Transverse colon (tissue), 4 donors: ENCODE measurements around the gene SF3B4. TPM values are rescaled to one million over a fixed set of nuclear protein-coding genes. Genes with fewer than 3 reads are reported as not detected.
A peak's percentile ranks its signal among the peaks of the same experiment; 100 is the strongest.

Experiments
- DNase-seq: peaks from one replicate; pipeline ENCODE4 v3.0.0-alpha.2; 2019
- H3K27ac ChIP-seq, 4 donors: fragments of 200-600 bp; sonication (generic); 2 replicates each; pipeline ENCODE4 v1.5.1; 2016 to 2018; ENCODE audit warnings: inconsistent platforms in 4 of 4
- H3K27me3 ChIP-seq: fragments of 200-600 bp; sonication (generic); 2 replicates; pipeline ENCODE4 v1.5.1; 2017; ENCODE audit warnings: inconsistent platforms
- H3K36me3 ChIP-seq, 4 donors: fragments of 200-600 bp; sonication (generic); 2 replicates each; pipeline ENCODE4 v1.5.1; 2017 to 2019; ENCODE audit warnings: inconsistent platforms in 4 of 4
- H3K4me1 ChIP-seq, 4 donors: fragments of 200-600 bp; sonication (generic); 2 replicates each; pipeline ENCODE4 v1.5.1; 2017 to 2020; ENCODE audit warnings: inconsistent platforms in 4 of 4
- H3K4me3 ChIP-seq, 4 donors: fragments of 200-600 bp; sonication (generic); 1 replicate in 1 of 4; 2 replicates in 3 of 4; pipeline versions ENCODE4 v1.5.1 to v1.6.1; 2017 to 2019; ENCODE audit warnings: inconsistent platforms in 4 of 4
- H3K9me3 ChIP-seq, 2 donors: fragments of 200-600 bp; sonication (generic); 2 replicates each; pipeline ENCODE4 v1.5.1; 2017 to 2019; ENCODE audit warnings: inconsistent platforms in 2 of 2
- EP300 ChIP-seq: sonication (generic); formaldehyde crosslinking; IDR thresholded peaks from one replicate; pipeline ENCODE4 v1.6.1; 2017; ENCODE audit warnings: antibody characterized with exemption, low read depth
- POLR2A ChIP-seq: fragments of 450-650 bp; IDR thresholded peaks from one replicate; pipeline ENCODE4 v1.6.1; 2016; ENCODE audit warnings: antibody characterized with exemption, mild to moderate bottlenecking, moderate library complexity
- POLR2AphosphoS5 ChIP-seq, 3 donors: sonication (generic); formaldehyde crosslinking; IDR thresholded peaks; one replicate each; pipeline ENCODE4 v1.6.1; 2016; ENCODE audit warnings: antibody characterized with exemption in 3 of 3
- WGBS, 2 donors: methylation state at CpG; one replicate each; pipeline ENCODE4 v1.1.5; 2018; ENCODE audit warnings: low coverage in 1 of 2; 5-methylcytosine and 5-hydroxymethylcytosine counted together
- in situ Hi-C, 4 donors: fragments of 200-750 bp; cut with MboI; loops; one replicate each; pipeline versions ENCODE4 v1.15.0 to v1.15.1; 2017; ENCODE audit warnings: low sequenced_read_pairs in 3 of 4, low pct_ligation_motif_present in 1 of 4, low pct_unique_long_range_greater_than_20kb in 1 of 4
- intact Hi-C: fragments of 100-400 bp; cut with DNase I; formaldehyde crosslinking; loops from one replicate; pipeline ENCODE4 v1.15.1; 2023; ENCODE audit warnings: low total_unique reads
- total RNA-seq, 4 donors: library from RNA; depleted of rRNA; stranded (reverse); fragments of >200 nt; gene quantifications; one replicate each; pipeline ENCODE4 v1.1.0, GENCODE V29; 2016
- TF ChIP-seq, protein P1 (sequence below), 5 experiments: fragments of 200-600 bp in 3 of 5; fragments of 450-650 bp in 2 of 5; sonication (generic) in 3 of 5; IDR thresholded peaks; 1 replicate in 2 of 5; 2 replicates in 3 of 5; pipeline ENCODE4 v1.5.1; 2016 to 2017; ENCODE audit warnings: antibody characterized with exemption in 5 of 5, inconsistent platforms in 3 of 5, mild to moderate bottlenecking in 2 of 5, moderate library complexity in 1 of 5

Gene SF3B4
- total RNA-seq, 4 donors from 2014 or later, result 32.4 to 78.6 (median 46.2) TPM

DNA sequence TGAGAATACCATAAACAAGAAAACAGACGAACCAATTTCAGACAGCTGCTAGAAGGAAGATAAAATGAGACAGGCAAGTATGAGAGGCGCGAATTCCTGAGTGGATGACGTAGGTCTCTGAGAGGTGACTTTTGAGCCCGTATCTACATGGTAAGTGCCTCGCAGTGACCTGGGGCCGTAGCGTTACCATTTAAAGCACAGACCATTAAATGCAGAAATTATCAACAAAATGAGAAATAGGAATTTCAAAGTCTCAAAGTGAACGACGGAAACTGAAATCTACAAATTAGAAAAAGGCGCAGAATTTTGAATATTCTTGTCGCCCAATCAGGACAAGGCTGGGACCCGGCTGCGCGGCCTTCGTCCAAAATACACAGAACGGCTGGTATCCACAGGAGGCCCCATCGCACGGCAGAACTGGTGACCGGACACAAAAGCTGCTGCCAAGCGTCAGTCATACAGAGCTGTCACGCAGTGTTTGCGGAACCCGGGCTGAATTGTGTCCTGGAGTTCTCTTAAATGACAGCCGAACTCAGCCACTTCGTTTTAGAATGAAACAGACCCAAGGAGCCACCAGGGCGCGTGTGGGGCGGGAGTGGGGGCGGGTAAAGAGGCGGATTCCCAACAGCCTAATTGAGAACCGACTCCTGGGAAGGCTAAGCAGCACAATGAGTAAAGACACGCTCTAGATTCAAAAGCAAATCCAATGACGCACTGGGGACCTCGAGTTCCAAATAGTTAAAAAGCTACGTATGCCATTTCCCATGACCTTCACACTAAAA, 42.1 kb downstream of the SF3B4 start:
- 0% methylated on average over 15 to 36 of the region's 36 CpGs for WGBS, 2 donors
- DNase-seq, result peak; percentile 86
- no peak for TF ChIP-seq EP300
- peak; percentile 53 to 85 (median 76) for TF ChIP-seq POLR2AphosphoS5 (IDR thresholded peaks at IDR 0.05)
- TF ChIP-seq, protein P1, sequence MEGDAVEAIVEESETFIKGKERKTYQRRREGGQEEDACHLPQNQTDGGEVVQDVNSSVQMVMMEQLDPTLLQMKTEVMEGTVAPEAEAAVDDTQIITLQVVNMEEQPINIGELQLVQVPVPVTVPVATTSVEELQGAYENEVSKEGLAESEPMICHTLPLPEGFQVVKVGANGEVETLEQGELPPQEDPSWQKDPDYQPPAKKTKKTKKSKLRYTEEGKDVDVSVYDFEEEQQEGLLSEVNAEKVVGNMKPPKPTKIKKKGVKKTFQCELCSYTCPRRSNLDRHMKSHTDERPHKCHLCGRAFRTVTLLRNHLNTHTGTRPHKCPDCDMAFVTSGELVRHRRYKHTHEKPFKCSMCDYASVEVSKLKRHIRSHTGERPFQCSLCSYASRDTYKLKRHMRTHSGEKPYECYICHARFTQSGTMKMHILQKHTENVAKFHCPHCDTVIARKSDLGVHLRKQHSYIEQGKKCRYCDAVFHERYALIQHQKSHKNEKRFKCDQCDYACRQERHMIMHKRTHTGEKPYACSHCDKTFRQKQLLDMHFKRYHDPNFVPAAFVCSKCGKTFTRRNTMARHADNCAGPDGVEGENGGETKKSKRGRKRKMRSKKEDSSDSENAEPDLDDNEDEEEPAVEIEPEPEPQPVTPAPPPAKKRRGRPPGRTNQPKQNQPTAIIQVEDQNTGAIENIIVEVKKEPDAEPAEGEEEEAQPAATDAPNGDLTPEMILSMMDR (IDR thresholded peaks at IDR 0.05), result peak in 3 of 5 experiments; percentile 7 to 19 (median 12)
- peak; percentile 52 for TF ChIP-seq POLR2A
- H3K9me3 ChIP-seq, result no peaks in the 10 kb centered on the region
- H3K27ac ChIP-seq, result peak overlapping the region; percentile 97 to 100 (median 98)
- H3K36me3 ChIP-seq, result no peaks in the 10 kb centered on the region
- in situ Hi-C loops, result no loop called here
- H3K27me3 ChIP-seq, result no peaks in the 10 kb centered on the region
- peak overlapping the region; percentile 61 to 81 (median 66) for H3K4me3 ChIP-seq
- intact Hi-C loops, result no loop called here
- peaks cover 0 to 25% (median 13%) of the 10 kb centered on the region in 4 donors for H3K4me1 ChIP-seq

- H3K27ac ChIP-seq, result peak overlapping the region; percentile 97 to 100 (median 98)
- H3K4me1 ChIP-seq, result peaks cover 0 to 25% (median 13%) of the 10 kb centered on the region in 4 donors
- in situ Hi-C loops (no loop called here), intact Hi-C loops (no loop called here)
- 9 to 14% methylated on average over 6 to 9 of the region's 9 CpGs for WGBS, 2 donors
- TF ChIP-seq, protein P1 (IDR thresholded peaks at IDR 0.05), result peak in 1 of 5 experiments; percentile 13
- peak in 2 of 3 donors; percentile 5 to 29 for TF ChIP-seq POLR2AphosphoS5 (IDR thresholded peaks at IDR 0.05)
- TF ChIP-seq POLR2A, result peak; percentile 5
- no peak for TF ChIP-seq EP300
- DNase-seq, result no peak
- H3K9me3 ChIP-seq, result no peaks in the 10 kb centered on the region
- H3K4me3 ChIP-seq, result peak overlapping the region; percentile 61 to 81 (median 66)
- no peaks in the 10 kb centered on the region for H3K27me3 ChIP-seq
- H3K36me3 ChIP-seq, result no peaks in the 10 kb centered on the region
These were observed 42.9 kb downstream of the SF3B4 start for GRCh38 chr1:149884433-149885338.

- Histone ChIP-seq H3K4me3 (peak overlapping the region in 1 of 4 donors; percentile 61), H3K4me1 (peaks cover 0 to 18% (median 11%) of the 10 kb centered on the region in 4 donors), H3K36me3 (no peaks in the 10 kb centered on the region), H3K27ac (no peak overlapping the region), H3K9me3 (no peaks in the 10 kb centered on the region), H3K27me3 (no peaks in the 10 kb centered on the region)
- no peak for DNase-seq
- 86 to 100% methylated on average over 3 of the region's 3 CpGs for WGBS, 2 donors
- TF ChIP-seq, protein P1 (IDR thresholded peaks at IDR 0.05), result no peak
- TF ChIP-seq EP300, result no peak
- peak; percentile 36 for TF ChIP-seq POLR2A
- peak in 1 of 3 donors; percentile 37 for TF ChIP-seq POLR2AphosphoS5 (IDR thresholded peaks at IDR 0.05)
- intact Hi-C loops (no loop called here), in situ Hi-C loops (no loop called here)
These were observed 43.9 kb downstream of the SF3B4 start for GRCh38 chr1:149883598-149884247.
